Amygdala (tissue), 56 donors: ENCODE data around the gene SNAPIN.

Source experiments
- DNase-seq, 56 donors: peaks; one replicate each; lab custom pipeline; 2025; lab: John Stamatoyannopoulos, UW

Gene SNAPIN

GRCh38 chr1:153671628-153672353, 13.3 kb downstream of the SNAPIN start:
- peak in 8 of 56 donors; percentile 16 to 51 (median 20) for DNase-seq

GRCh38 chr1:153673511-153673910, 15.0 kb downstream of the SNAPIN start:
- DNase-seq: no peak

- peak in 23 of 56 donors; percentile 3 to 52 (median 16) for DNase-seq
Observed at GRCh38 chr1:153677718-153678518, 19.4 kb downstream of the SNAPIN start.

- no peak for DNase-seq
Observed at GRCh38 chr1:153678519-153679336, 20.2 kb downstream of the SNAPIN start, which contains the start of gene NPR1. NPR1 (plus strand) TSS chr1:153678688; CDS start chr1:153679109, 421 bp downstream.

- no peak for DNase-seq
Observed at GRCh38 chr1:153679337-153680119, 21.0 kb downstream of the SNAPIN start.

DNA sequence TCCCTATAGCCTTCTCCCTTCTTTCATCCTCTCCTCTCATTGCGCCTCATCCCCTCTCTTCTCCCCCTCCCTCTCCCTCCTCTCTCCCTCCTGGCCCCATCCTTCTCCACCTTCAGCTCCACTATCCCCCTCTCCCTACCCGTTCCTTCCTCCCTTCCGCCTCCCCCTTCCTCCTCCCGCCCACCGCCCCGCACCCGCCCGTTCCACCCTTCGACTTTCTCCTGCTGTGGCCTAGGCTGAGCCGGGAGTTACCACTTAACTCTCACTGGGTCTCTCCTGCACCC, 21.6 kb downstream of the SNAPIN start:
- DNase-seq: no peak

DNA sequence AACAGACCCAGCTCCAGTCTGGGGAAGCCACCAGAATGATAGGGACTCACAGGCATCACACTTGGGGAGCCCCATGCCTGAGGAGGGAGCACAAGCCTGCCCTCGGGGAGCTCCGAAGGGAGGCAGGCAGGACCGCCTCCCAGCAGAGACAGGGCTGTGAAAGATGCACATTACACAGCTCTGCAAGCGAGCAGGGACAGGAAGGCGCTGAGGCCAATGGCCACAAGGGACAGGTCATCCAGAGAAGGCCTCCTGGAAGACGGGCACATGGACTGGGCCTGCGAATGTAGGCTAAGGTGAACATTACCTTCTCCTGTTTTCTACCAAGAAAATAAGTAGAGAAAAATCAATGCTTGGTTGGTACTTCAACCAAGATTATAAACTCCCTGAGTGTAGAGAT, 24.2 kb downstream of the SNAPIN start:
- no peak for DNase-seq

DNA sequence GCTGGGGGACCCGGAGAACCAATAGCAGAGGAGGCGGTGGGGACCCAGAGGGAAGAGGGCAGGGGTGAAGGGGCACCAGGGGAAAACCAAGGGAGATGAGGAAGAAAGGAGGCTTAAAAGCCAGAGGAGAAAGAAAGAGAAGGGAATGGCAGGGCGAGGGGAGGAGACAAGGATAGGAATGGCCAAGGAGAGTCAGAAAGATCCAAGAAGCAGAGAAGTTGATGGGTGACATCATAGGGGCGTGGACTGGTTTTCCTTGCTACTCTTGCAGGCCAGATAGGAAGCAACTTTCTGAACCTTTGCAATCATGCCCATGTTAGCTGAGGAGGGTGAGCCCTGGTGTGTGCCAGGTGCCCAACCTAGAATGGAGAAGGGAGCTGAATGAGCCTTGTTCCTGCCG, 25.4 kb downstream of the SNAPIN start:
- DNase-seq: no peak

DNA sequence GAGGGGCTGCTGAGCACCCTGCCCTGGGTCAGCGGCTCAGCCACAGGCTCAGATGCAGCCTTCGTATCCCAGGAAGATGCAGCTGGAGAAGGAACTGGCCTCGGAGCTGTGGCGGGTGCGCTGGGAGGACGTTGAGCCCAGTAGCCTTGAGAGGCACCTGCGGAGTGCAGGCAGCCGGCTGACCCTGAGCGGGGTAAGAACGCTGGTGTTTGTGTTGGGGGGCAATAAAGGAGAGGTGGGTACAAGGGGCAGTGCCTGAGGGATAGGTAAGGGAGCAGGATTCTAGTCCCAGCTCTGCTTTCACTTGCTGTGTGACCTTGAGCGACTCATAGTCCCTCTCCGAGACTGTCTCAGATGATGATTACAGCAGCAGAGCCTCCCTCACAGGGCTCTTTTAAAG, 26.4 kb downstream of the SNAPIN start:
- DNase-seq: no peak

DNA sequence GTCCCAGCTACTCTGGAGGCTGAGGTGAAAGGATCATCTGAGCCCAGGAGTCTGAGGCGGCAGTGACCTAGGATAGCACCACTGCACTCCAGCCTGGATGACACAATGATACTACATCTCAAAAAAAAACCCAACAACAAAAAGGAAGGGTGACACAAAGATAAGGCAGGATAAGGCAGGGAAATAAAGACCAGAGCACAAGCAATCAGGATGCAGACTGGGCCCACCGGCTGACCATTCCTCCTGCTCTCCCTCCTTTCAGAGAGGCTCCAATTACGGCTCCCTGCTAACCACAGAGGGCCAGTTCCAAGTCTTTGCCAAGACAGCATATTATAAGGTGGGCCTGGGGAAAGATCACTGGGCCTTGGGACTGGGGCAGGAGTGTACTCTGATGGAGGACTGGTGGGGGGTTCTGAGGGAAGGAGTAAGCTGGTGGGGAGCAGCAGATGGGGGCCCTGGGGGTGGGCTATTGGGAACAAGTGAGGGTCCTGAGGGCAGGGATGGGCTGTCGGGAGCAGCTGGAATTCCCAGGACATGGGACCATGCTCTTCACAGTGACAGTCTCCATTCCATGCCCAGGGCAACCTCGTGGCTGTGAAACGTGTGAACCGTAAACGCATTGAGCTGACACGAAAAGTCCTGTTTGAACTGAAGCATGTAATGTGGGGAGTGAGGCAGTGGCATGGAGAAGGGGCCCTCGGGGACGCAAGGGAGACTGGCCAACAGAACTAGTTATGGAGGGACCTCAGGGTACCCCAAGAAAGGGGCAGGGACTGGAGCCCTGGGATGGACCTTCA, 27.2 kb downstream of the SNAPIN start:
- DNase-seq: no peak

- no peak for DNase-seq
Observed at GRCh38 chr1:153687346-153688125, 29.0 kb downstream of the SNAPIN start.

GRCh38 chr1:153688276-153688675, 29.8 kb downstream of the SNAPIN start:
- no peak for DNase-seq

- no peak for DNase-seq
Observed at GRCh38 chr1:153688736-153689328, 30.3 kb downstream of the SNAPIN start.

DNA sequence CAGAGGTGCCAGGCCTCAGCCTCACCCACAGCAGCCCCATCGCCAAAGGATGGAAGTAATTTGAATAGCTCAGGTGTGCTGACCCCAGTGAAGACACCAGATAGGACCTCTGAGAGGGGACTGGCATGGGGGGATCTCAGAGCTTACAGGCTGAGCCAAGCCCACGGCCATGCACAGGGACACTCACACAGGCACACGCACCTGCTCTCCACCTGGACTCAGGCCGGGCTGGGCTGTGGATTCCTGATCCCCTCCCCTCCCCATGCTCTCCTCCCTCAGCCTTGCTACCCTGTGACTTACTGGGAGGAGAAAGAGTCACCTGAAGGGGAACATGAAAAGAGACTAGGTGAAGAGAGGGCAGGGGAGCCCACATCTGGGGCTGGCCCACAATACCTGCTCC, 35.0 kb downstream of the SNAPIN start:
- DNase-seq: no peak

DNA sequence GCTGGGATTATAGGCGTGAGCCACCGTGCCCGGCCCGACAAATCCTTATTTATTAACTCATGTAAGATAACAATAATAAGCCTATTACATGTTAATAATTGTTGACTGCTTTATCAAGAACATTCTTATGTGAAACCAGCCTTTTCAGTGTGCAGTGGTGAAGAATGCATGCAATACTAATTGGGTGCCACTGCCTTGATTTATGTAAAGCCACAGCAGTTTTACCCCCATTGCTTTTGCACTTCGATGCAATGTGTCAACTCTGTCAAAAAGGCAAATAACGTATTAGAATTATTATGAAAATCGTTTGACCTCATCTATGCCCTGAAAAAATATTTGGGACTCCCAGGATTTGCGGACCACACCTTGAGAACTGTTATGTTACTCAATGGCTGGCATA, 38.2 kb downstream of the SNAPIN start:
- DNase-seq: no peak

GRCh38 chr1:153697191-153698019, 38.9 kb downstream of the SNAPIN start:
- DNase-seq: no peak
